NCI-H1092 treated with DMSO at 0.1 percent for 48 hours (cell line): Measurements from ENCODE around the gene ADCY2.

ENCODE experiments used
- DNase-seq: peaks from one replicate; lab custom pipeline; 2025; lab: John Stamatoyannopoulos, UW

Gene ADCY2

GRCh38 chr5:7664208-7664607 is 268.3 kb downstream of the ADCY2 start:
- DNase-seq: no peak

GRCh38 chr5:7667216-7667767 is 271.4 kb downstream of the ADCY2 start:
- no peak for DNase-seq

GRCh38 chr5:7668161-7668560 is 272.2 kb downstream of the ADCY2 start:
- DNase-seq: no peak

GRCh38 chr5:7668627-7669026 is 272.7 kb downstream of the ADCY2 start:
- no peak for DNase-seq

- DNase-seq: no peak
Measured at GRCh38 chr5:7671381-7671993, 275.5 kb downstream of the ADCY2 start.

GRCh38 chr5:7673658-7674057 is 277.7 kb downstream of the ADCY2 start:
- no peak for DNase-seq

- DNase-seq: no peak
Measured at GRCh38 chr5:7676455-7676854, 280.5 kb downstream of the ADCY2 start.

GRCh38 chr5:7678030-7678429 is 282.1 kb downstream of the ADCY2 start:
- DNase-seq: no peak

- no peak for DNase-seq
Measured at GRCh38 chr5:7679663-7680062, 283.7 kb downstream of the ADCY2 start.

GRCh38 chr5:7680260-7680659 is 284.3 kb downstream of the ADCY2 start:
- DNase-seq: no peak

- no peak for DNase-seq
Measured at GRCh38 chr5:7682379-7682778, 286.4 kb downstream of the ADCY2 start.

GRCh38 chr5:7683753-7684152 is 287.8 kb downstream of the ADCY2 start:
- DNase-seq: no peak

GRCh38 chr5:7684826-7685225 is 288.9 kb downstream of the ADCY2 start:
- no peak for DNase-seq

- DNase-seq: no peak
Measured at GRCh38 chr5:7686794-7687193, 290.9 kb downstream of the ADCY2 start.

GRCh38 chr5:7690557-7690956 is 294.6 kb downstream of the ADCY2 start:
- DNase-seq: no peak

- no peak for DNase-seq
Measured at GRCh38 chr5:7705261-7705660, 309.3 kb downstream of the ADCY2 start.

GRCh38 chr5:7705736-7706135 is 309.8 kb downstream of the ADCY2 start:
- DNase-seq: no peak

GRCh38 chr5:7706256-7706655 is 310.3 kb downstream of the ADCY2 start:
- no peak for DNase-seq

- DNase-seq: no peak
Measured at GRCh38 chr5:7714119-7714518, 318.2 kb downstream of the ADCY2 start.

- no peak for DNase-seq
Measured at GRCh38 chr5:7714697-7715096, 318.8 kb downstream of the ADCY2 start.

- DNase-seq: no peak
Measured at GRCh38 chr5:7717691-7718090, 321.8 kb downstream of the ADCY2 start.

- DNase-seq: no peak
Measured at GRCh38 chr5:7728076-7728475, 332.1 kb downstream of the ADCY2 start.

- no peak for DNase-seq
Measured at GRCh38 chr5:7741415-7742065, 345.6 kb downstream of the ADCY2 start.

- DNase-seq: no peak
Measured at GRCh38 chr5:7742241-7742656, 346.3 kb downstream of the ADCY2 start.
